ENCODE results near the gene TBX10. TPM values are rescaled to one million over a fixed set of nuclear protein-coding genes. Genes with fewer than 3 reads are reported as not detected.

The TBX10 gene
- total and polyA plus RNA-seq, 2 of the 8 experiments (the other 6 are each of a cell fraction or from before 2014, with no cell fraction given): 0.09 TPM; not detected in 1

DNA sequence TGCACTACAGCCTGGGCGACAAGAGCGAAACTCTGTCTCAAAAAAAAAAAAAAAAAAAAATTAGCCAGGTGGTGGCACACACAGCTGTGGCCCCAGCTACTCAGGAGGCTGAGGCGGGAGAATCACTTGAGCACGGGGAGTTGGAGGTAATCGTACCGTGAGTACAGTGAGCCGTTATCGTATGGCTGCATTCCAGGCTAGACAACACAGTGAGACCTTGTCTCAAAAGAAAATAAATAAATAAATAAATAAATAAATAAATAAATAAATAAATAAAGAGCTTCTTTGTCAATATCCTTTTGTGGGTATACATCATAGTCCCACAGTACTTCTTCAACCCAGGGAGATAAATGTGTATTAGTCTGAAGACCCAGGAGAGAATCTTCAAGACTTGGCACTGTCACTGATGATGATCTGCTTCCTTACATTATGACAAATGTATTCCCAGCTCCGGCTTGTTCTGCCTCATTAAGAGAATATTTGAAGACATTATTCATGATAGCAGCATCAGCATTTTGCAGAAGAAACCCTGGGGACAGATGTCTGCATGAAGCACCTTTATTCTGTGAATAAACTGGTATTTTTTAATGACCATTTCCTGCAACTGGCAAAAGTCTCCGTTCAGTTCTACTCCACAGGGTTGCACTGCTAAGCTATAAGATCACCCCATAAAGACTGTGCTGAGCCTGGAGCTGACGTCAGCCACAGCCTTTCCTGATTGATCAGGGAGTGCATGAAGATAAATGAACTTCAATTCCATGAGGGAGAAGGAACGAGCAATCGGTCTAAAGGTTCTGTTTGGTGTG is 12.6 kb upstream of the TBX10 start (continued):
- TF ChIP-seq, protein P1, sequence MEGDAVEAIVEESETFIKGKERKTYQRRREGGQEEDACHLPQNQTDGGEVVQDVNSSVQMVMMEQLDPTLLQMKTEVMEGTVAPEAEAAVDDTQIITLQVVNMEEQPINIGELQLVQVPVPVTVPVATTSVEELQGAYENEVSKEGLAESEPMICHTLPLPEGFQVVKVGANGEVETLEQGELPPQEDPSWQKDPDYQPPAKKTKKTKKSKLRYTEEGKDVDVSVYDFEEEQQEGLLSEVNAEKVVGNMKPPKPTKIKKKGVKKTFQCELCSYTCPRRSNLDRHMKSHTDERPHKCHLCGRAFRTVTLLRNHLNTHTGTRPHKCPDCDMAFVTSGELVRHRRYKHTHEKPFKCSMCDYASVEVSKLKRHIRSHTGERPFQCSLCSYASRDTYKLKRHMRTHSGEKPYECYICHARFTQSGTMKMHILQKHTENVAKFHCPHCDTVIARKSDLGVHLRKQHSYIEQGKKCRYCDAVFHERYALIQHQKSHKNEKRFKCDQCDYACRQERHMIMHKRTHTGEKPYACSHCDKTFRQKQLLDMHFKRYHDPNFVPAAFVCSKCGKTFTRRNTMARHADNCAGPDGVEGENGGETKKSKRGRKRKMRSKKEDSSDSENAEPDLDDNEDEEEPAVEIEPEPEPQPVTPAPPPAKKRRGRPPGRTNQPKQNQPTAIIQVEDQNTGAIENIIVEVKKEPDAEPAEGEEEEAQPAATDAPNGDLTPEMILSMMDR (IDR thresholded peaks at IDR 0.05; ENCODE audit: control extremely low read depth in 1 of 3, insufficient read depth in 1 of 3, low read depth in 1 of 3, low read length in 3 of 3): no peak
- TF ChIP-seq CEBPB (IDR thresholded peaks at IDR 0.05; ENCODE audit: low read depth, low read length): no peak
- TF ChIP-seq KDM4A (IDR thresholded peaks at IDR 0.05; ENCODE audit: low read depth, low read length, severe bottlenecking): no peak
- no peak for TF ChIP-seq CHD1 (IDR thresholded peaks at IDR 0.05; ENCODE audit: low read depth, low read length)
